HEK293 (cell line): ENCODE measurements around the gene CADM1.
A peak's percentile ranks its signal among the peaks of the same experiment; 100 is the strongest.

ENCODE experiments used
- CTCF ChIA-PET: fragments of 350-600 bp; formaldehyde crosslinking; extraction: SDS; loops from one replicate; lab custom pipeline; 2021; ENCODE audit warnings: antibody characterized with exemption; lab: Yijun Ruan, JAX
- POLR2A ChIA-PET: fragments of 300-600 bp; formaldehyde crosslinking; extraction: SDS; loops from one replicate; lab custom pipeline; 2020; ENCODE audit warnings: antibody characterized with exemption, inconsistent platforms; lab: Yijun Ruan, JAX
- H3K27ac ChIP-seq: fragments of 200-500 bp; sonication (Bioruptor generic); 2 replicates; pipeline ENCODE4 v1.5.1; 2014; ENCODE audit warnings: low read depth, low read length, control low read depth, inconsistent platforms; ENCODE audit errors: extremely low read depth
- H3K36me3 ChIP-seq, 2 experiments: fragments of 200-500 bp in 1 of 2; sonication (Bioruptor generic) in 1 of 2; 1 replicate in 1 of 2; 2 replicates in 1 of 2; pipeline ENCODE4 v1.5.1; 2014 to 2017; ENCODE audit warnings: inconsistent platforms in 2 of 2, low read length in 2 of 2; ENCODE audit not compliant: control insufficient read depth in 2 of 2, insufficient read depth in 1 of 2
- H3K4me1 ChIP-seq: fragments of 200-500 bp; sonication (Bioruptor generic); 2 replicates; pipeline ENCODE4 v1.5.1; 2014; ENCODE audit warnings: mild to moderate bottlenecking, low read length, inconsistent platforms; ENCODE audit not compliant: control insufficient read depth, insufficient read depth
- H3K4me3 ChIP-seq: 2 replicates; pipeline ENCODE4 v1.5.1; 2011; ENCODE audit warnings: low read depth, mild to moderate bottlenecking, control low read depth, low read length, moderate library complexity
- H3K9me3 ChIP-seq: fragments of 200-500 bp; sonication (Bioruptor generic); 2 replicates; pipeline ENCODE4 v1.5.1; 2014; ENCODE audit warnings: low read depth, low read length, inconsistent platforms; ENCODE audit not compliant: control insufficient read depth, insufficient read depth
- HOXC10 ChIP-seq: sonication (generic); formaldehyde crosslinking; IDR thresholded peaks from 2 replicates; pipeline ENCODE4 v1.8.1; 2023; ENCODE audit warnings: mild to moderate bottlenecking, missing genetic modification reagents
- KLF7 ChIP-seq: fragments of 450-650 bp; formaldehyde crosslinking; IDR thresholded peaks from 2 replicates; pipeline ENCODE4 v1.5.1; 2016; ENCODE audit warnings: missing biosample characterization, missing genetic modification characterization, borderline replicate concordance
- PATZ1 ChIP-seq: fragments of 450-650 bp; formaldehyde crosslinking; IDR thresholded peaks from 2 replicates; pipeline ENCODE4 v1.5.1; 2016; ENCODE audit warnings: missing biosample characterization, missing genetic modification characterization
- SALL2 ChIP-seq: fragments of 450-650 bp; formaldehyde crosslinking; IDR thresholded peaks from 2 replicates; pipeline ENCODE4 v1.5.0; 2017; ENCODE audit warnings: missing biosample characterization, mild to moderate bottlenecking, missing genetic modification characterization, borderline replicate concordance
- SP3 ChIP-seq: fragments of 450-650 bp; formaldehyde crosslinking; IDR thresholded peaks from 2 replicates; pipeline ENCODE4 v1.5.1; 2016; ENCODE audit warnings: missing biosample characterization, missing genetic modification characterization
- ZBTB21 ChIP-seq: fragments of 450-650 bp; formaldehyde crosslinking; IDR thresholded peaks from 2 replicates; pipeline ENCODE4 v1.5.1; 2017; ENCODE audit warnings: missing biosample characterization, missing genetic modification characterization
- ZBTB8A ChIP-seq: fragments of 450-650 bp; formaldehyde crosslinking; IDR thresholded peaks from 2 replicates; pipeline ENCODE4 v1.5.1; 2016; ENCODE audit warnings: missing biosample characterization, missing genetic modification characterization
- ZNF146 ChIP-seq: fragments of 450-650 bp; formaldehyde crosslinking; IDR thresholded peaks from 2 replicates; pipeline ENCODE4 v1.5.1; 2016; ENCODE audit warnings: missing biosample characterization, missing genetic modification characterization
- ZNF16 ChIP-seq: fragments of 450-650 bp; formaldehyde crosslinking; IDR thresholded peaks from 2 replicates; pipeline ENCODE4 v1.5.1; 2016; ENCODE audit warnings: low read depth, missing biosample characterization, missing genetic modification characterization
- ZNF174 ChIP-seq: fragments of 450-650 bp; formaldehyde crosslinking; IDR thresholded peaks from 2 replicates; pipeline ENCODE4 v1.5.0; 2017; ENCODE audit warnings: missing biosample characterization, mild to moderate bottlenecking, missing genetic modification characterization
- ZNF18 ChIP-seq: fragments of 450-650 bp; formaldehyde crosslinking; IDR thresholded peaks from 2 replicates; pipeline ENCODE4 v1.5.1; 2016; ENCODE audit warnings: missing biosample characterization, missing genetic modification characterization
- ZNF184 ChIP-seq: fragments of 450-650 bp; IDR thresholded peaks from 2 replicates; pipeline ENCODE4 v1.5.1; 2018; ENCODE audit warnings: missing biosample characterization, mild to moderate bottlenecking, missing genetic modification characterization
- ZNF311 ChIP-seq: fragments of 450-650 bp; formaldehyde crosslinking; IDR thresholded peaks from 2 replicates; pipeline ENCODE4 v1.5.1; 2017; ENCODE audit warnings: missing biosample characterization, missing genetic modification characterization, borderline replicate concordance
- ZNF404 ChIP-seq: fragments of 450-650 bp; formaldehyde crosslinking; IDR thresholded peaks from 2 replicates; pipeline ENCODE4 v1.5.1; 2017; ENCODE audit warnings: missing biosample characterization, missing genetic modification characterization
- ZNF513 ChIP-seq: fragments of 450-650 bp; IDR thresholded peaks from 2 replicates; pipeline ENCODE4 v1.5.1; 2018; ENCODE audit warnings: missing biosample characterization, missing genetic modification characterization
- ZNF521 ChIP-seq: fragments of 450-650 bp; formaldehyde crosslinking; IDR thresholded peaks from 2 replicates; pipeline ENCODE4 v1.5.1; 2017; ENCODE audit warnings: missing biosample characterization, mild to moderate bottlenecking, missing genetic modification characterization
- ZNF571 ChIP-seq: fragments of 450-650 bp; formaldehyde crosslinking; IDR thresholded peaks from 2 replicates; pipeline ENCODE4 v1.5.0; 2017; ENCODE audit warnings: missing biosample characterization, missing genetic modification characterization
- ZNF585B ChIP-seq: fragments of 450-650 bp; formaldehyde crosslinking; IDR thresholded peaks from 2 replicates; pipeline ENCODE4 v1.5.1; 2016; ENCODE audit warnings: missing biosample characterization, missing genetic modification characterization
- ZNF600 ChIP-seq: fragments of 450-650 bp; formaldehyde crosslinking; IDR thresholded peaks from 2 replicates; pipeline ENCODE4 v1.5.1; 2016; ENCODE audit warnings: missing biosample characterization, missing genetic modification characterization
- ZNF664 ChIP-seq: fragments of 450-650 bp; formaldehyde crosslinking; IDR thresholded peaks from 2 replicates; pipeline ENCODE4 v1.5.1; 2016; ENCODE audit warnings: missing biosample characterization, missing genetic modification characterization
- ZSCAN30 ChIP-seq: fragments of 450-650 bp; IDR thresholded peaks from 2 replicates; pipeline ENCODE4 v1.5.1; 2018; ENCODE audit warnings: missing biosample characterization, mild to moderate bottlenecking, missing genetic modification characterization, moderate library complexity
- ZXDB ChIP-seq: fragments of 450-650 bp; formaldehyde crosslinking; IDR thresholded peaks from 2 replicates; pipeline ENCODE4 v1.5.1; 2016; ENCODE audit warnings: missing biosample characterization, missing genetic modification characterization
- TF ChIP-seq, protein P1 (sequence below): fragments of 450-650 bp; formaldehyde crosslinking; IDR thresholded peaks from 2 replicates; pipeline ENCODE4 v1.5.1; 2016; ENCODE audit warnings: missing biosample characterization, missing genetic modification characterization
- TF ChIP-seq, protein P2 (sequence below): fragments of 450-650 bp; formaldehyde crosslinking; IDR thresholded peaks from 2 replicates; pipeline ENCODE4 v1.5.1; 2017; ENCODE audit warnings: missing biosample characterization, missing genetic modification characterization
- TF ChIP-seq, protein P3 (sequence below): fragments of 450-650 bp; formaldehyde crosslinking; IDR thresholded peaks from 2 replicates; pipeline ENCODE4 v1.5.1; 2016; ENCODE audit warnings: missing biosample characterization, missing genetic modification characterization

The CADM1 gene

DNA sequence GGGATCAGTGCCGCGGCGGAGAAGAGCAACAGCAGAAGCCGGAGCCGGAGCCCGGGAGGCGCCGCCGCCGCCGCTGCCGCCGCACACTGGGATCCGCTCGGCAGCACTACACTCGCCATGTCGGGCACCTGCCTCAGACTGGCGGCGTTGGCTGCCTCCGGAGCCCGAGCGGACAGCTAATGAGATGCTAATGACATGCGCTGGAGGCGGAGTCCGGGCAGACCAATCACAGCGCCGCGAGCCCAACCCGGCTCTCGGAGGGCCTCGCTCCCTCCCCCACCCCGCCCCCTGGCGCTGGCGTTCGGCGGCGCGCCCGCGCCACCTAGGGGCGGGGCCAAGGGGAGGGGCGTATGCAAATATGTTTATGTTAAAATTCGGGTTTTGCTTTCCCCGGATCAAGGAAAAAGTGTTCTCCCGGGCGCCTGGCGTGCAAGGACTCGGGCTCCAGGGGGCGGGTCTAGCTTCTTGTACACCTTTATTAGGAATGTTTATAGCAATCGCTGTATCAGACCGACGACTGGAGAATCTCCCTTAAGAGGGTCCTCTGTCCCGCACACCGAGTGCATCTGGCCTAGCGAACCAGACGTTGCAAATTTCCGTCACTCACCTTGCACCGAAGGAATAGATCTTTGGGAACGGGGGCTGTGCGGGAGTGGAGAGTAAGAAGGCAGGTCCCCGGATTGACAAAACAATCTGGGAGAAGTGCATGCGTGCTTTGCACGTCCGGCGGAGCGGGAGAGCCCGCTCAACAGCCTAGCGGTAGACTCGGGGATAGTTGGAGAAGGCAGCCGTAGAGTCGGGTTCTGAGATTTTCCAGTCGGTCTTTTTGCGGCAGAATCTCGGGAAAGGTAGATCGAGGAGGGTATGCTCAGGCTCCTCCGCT lies at the start of gene CADM1:
CADM1 (minus strand) TSS at position 140 of the 883 bp plus-strand sequence.
- H3K9me3 ChIP-seq, result no peaks in the 10 kb centered on the region
- CTCF ChIA-PET, result interaction anchor here (0.9 to 1.3 kb wide), 8 partner anchors 8 to 174 kb away, joined by 3 to 5 read pairs (median 4); no protein-coding TSS in a partner anchor
- POLR2A ChIA-PET, result interaction anchor here (0.6 to 1.6 kb wide), 30 partner anchors 9 to 688 kb away, joined by 3 to 13 read pairs (median 4); no protein-coding TSS in a partner anchor
- H3K36me3 ChIP-seq, result no peaks in the 10 kb centered on the region
- peak within 1 kb of the TSS; percentile 69 for H3K4me3 ChIP-seq
- H3K4me1 ChIP-seq, result no peaks in the 10 kb centered on the region
- peak within 1 kb of the TSS; percentile 92 for H3K27ac ChIP-seq
- no peak for TF ChIP-seq ZNF521 (tag by site-specific recombination)
- TF ChIP-seq KLF7 (tag by site-specific recombination), result no peak
- TF ChIP-seq ZXDB, result 0 out of 2 replicates have a peak, but pooled peaks have one; percentile 12
- TF ChIP-seq ZNF571 (tag by site-specific recombination), result no peak
- TF ChIP-seq, protein P1, sequence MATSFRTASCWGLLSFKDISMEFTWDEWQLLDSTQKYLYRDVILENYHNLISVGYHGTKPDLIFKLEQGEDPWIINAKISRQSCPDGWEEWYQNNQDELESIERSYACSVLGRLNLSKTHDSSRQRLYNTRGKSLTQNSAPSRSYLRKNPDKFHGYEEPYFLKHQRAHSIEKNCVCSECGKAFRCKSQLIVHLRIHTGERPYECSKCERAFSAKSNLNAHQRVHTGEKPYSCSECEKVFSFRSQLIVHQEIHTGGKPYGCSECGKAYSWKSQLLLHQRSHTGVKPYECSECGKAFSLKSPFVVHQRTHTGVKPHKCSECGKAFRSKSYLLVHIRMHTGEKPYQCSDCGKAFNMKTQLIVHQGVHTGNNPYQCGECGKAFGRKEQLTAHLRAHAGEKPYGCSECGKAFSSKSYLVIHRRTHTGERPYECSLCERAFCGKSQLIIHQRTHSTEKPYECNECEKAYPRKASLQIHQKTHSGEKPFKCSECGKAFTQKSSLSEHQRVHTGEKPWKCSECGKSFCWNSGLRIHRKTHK, result no peak
- TF ChIP-seq SP3 (tag by site-specific recombination), result peak; percentile 83
- TF ChIP-seq ZSCAN30, result peak; percentile 68; the same call in 1 of the 2 replicates
- no peak for TF ChIP-seq ZBTB21 (tag by site-specific recombination)
- TF ChIP-seq ZNF16 (tag by site-specific recombination), result no peak
- no peak for TF ChIP-seq ZNF585B
- TF ChIP-seq ZNF174 (tag by site-specific recombination), result no peak
- TF ChIP-seq, protein P2, sequence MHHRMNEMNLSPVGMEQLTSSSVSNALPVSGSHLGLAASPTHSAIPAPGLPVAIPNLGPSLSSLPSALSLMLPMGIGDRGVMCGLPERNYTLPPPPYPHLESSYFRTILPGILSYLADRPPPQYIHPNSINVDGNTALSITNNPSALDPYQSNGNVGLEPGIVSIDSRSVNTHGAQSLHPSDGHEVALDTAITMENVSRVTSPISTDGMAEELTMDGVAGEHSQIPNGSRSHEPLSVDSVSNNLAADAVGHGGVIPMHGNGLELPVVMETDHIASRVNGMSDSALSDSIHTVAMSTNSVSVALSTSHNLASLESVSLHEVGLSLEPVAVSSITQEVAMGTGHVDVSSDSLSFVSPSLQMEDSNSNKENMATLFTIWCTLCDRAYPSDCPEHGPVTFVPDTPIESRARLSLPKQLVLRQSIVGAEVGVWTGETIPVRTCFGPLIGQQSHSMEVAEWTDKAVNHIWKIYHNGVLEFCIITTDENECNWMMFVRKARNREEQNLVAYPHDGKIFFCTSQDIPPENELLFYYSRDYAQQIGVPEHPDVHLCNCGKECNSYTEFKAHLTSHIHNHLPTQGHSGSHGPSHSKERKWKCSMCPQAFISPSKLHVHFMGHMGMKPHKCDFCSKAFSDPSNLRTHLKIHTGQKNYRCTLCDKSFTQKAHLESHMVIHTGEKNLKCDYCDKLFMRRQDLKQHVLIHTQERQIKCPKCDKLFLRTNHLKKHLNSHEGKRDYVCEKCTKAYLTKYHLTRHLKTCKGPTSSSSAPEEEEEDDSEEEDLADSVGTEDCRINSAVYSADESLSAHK (tag by site-specific recombination), result no peak
- TF ChIP-seq ZNF18 (tag by site-specific recombination), result no peak
- TF ChIP-seq ZNF664, result no peak
- TF ChIP-seq ZNF184, result no peak
- TF ChIP-seq ZBTB8A (tag by site-specific recombination), result peak; percentile 51; the same call in 1 of the 2 replicates
- peak; percentile 63; the same call in 1 of the 2 replicates for TF ChIP-seq ZNF600 (tag by site-specific recombination)
- no peak for TF ChIP-seq ZNF513 (tag by site-specific recombination)
- no peak for TF ChIP-seq HOXC10 (CRISPR knock-in tag)
- TF ChIP-seq SALL2 (tag by site-specific recombination), result no peak
- TF ChIP-seq ZNF404 (tag by site-specific recombination), result no peak
- TF ChIP-seq PATZ1 (tag by site-specific recombination), result no peak
- TF ChIP-seq ZNF311, result no peak
- TF ChIP-seq ZNF146 (tag by site-specific recombination), result no peak
- TF ChIP-seq, protein P3, sequence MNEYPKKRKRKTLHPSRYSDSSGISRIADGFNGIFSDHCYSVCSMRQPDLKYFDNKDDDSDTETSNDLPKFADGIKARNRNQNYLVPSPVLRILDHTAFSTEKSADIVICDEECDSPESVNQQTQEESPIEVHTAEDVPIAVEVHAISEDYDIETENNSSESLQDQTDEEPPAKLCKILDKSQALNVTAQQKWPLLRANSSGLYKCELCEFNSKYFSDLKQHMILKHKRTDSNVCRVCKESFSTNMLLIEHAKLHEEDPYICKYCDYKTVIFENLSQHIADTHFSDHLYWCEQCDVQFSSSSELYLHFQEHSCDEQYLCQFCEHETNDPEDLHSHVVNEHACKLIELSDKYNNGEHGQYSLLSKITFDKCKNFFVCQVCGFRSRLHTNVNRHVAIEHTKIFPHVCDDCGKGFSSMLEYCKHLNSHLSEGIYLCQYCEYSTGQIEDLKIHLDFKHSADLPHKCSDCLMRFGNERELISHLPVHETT (tag by site-specific recombination), result no peak
